SK-N-SH (cell line): ENCODE data around the gene DTX1. TPM values are rescaled to one million over a fixed set of nuclear protein-coding genes. Genes with fewer than 3 reads are reported as not detected.

Experiments used
- CTCF ChIA-PET: fragments of 300-600, 350-600 bp; formaldehyde crosslinking; extraction: SDS; loops from one replicate; lab custom pipeline; 2021; lab: Yijun Ruan, JAX
- POLR2A ChIA-PET: fragments of 350-600 bp; sonication (Branson Sonifier 250); formaldehyde crosslinking; extraction: SDS; loops from one replicate; lab custom pipeline; 2020; ENCODE audit warnings: antibody characterized with exemption, inconsistent platforms; lab: Yijun Ruan, JAX
- DNase-seq: peaks from one replicate; pipeline ENCODE4 v3.0.0; 2012
- H2AFZ ChIP-seq: fragments of 200-600 bp; sonication (generic); 2 replicates; pipeline ENCODE4 v1.8.1; 2016; ENCODE audit warnings: antibody characterized with exemption, mild to moderate bottlenecking, low read depth
- H3F3A ChIP-seq: fragments of 200-600 bp; sonication (generic); replicated peaks from 2 replicates; pipeline ENCODE3; 2016; ENCODE audit warnings: antibody characterized with exemption, mild to moderate bottlenecking; ENCODE audit not compliant: insufficient read depth
- H3K27ac ChIP-seq, 2 experiments: fragments of 200-500 bp in 1 of 2; fragments of 200-600 bp in 1 of 2; sonication (Bioruptor generic) in 1 of 2; sonication (generic), shearing (Covaris generic) in 1 of 2; 2 replicates each; pipeline versions ENCODE4 v1.5.1 to v1.6.1; 2014 to 2016; ENCODE audit warnings: low read depth in 2 of 2, inconsistent platforms in 1 of 2, low read length in 1 of 2, mild to moderate bottlenecking in 1 of 2, mixed read lengths in 1 of 2
- H3K27me3 ChIP-seq: fragments of 200-600 bp; sonication (generic), shearing (Covaris generic); 2 replicates; pipeline ENCODE4 v1.6.1; 2016; ENCODE audit warnings: mixed run types; ENCODE audit not compliant: insufficient read depth
- H3K36me3 ChIP-seq, 2 experiments: fragments of 200-500 bp in 1 of 2; fragments of 200-600 bp in 1 of 2; sonication (Bioruptor generic) in 1 of 2; sonication (generic) in 1 of 2; replicated peaks in 1 of 2; 2 replicates each; pipeline versions ENCODE3 to v1.5.1; 2014 to 2016; ENCODE audit warnings: low read length in 1 of 2, mild to moderate bottlenecking in 1 of 2; ENCODE audit not compliant: insufficient read depth in 2 of 2, control insufficient read depth in 1 of 2
- H3K4me1 ChIP-seq, 2 experiments: fragments of 200-500 bp in 1 of 2; fragments of 200-600 bp in 1 of 2; sonication (Bioruptor generic) in 1 of 2; sonication (generic), shearing (Covaris generic) in 1 of 2; 2 replicates each; pipeline versions ENCODE4 v1.5.1 to v1.6.1; 2014 to 2016; ENCODE audit warnings: low read depth in 1 of 2, low read length in 1 of 2, mixed run types in 1 of 2; ENCODE audit not compliant: insufficient read depth in 2 of 2, control insufficient read depth in 1 of 2
- H3K4me2 ChIP-seq: fragments of 200-600 bp; sonication (generic), shearing (Covaris generic); 2 replicates; pipeline ENCODE4 v1.6.1; 2017; ENCODE audit warnings: mixed run types
- H3K4me3 ChIP-seq, 2 experiments: fragments of 200-500 bp in 1 of 2; fragments of 200-600 bp in 1 of 2; sonication (Bioruptor generic) in 1 of 2; sonication (generic), shearing (Covaris generic) in 1 of 2; 2 replicates each; pipeline versions ENCODE4 v1.5.1 to v1.8.1; 2014 to 2016; ENCODE audit warnings: low read depth in 2 of 2, inconsistent platforms in 1 of 2, low read length in 1 of 2, mild to moderate bottlenecking in 1 of 2, mixed read lengths in 1 of 2, moderate library complexity in 1 of 2
- H3K79me2 ChIP-seq: fragments of 200-600 bp; sonication (generic); 2 replicates; pipeline ENCODE4 v1.8.1; 2017; ENCODE audit warnings: mild to moderate bottlenecking; ENCODE audit not compliant: insufficient read depth
- H3K9ac ChIP-seq: fragments of 200-600 bp; sonication (generic); 2 replicates; pipeline ENCODE4 v1.6.1; 2017; ENCODE audit warnings: mixed run types
- H3K9me2 ChIP-seq: fragments of 200-600 bp; sonication (generic); 2 replicates; pipeline ENCODE4 v1.6.1; 2017; ENCODE audit warnings: mixed run types
- H3K9me3 ChIP-seq: fragments of 200-600 bp; sonication (generic); 2 replicates; pipeline ENCODE4 v1.6.1; 2017; ENCODE audit warnings: mixed run types, mild to moderate bottlenecking, moderate library complexity
- H4K20me1 ChIP-seq: fragments of 200-600 bp; sonication (generic); 2 replicates; pipeline ENCODE4 v1.6.1; 2017; ENCODE audit warnings: mild to moderate bottlenecking, mixed run types; ENCODE audit not compliant: insufficient read depth
- CTCF ChIP-seq: fragments of 200-600 bp; sonication (generic); IDR thresholded peaks from 2 replicates; pipeline ENCODE4 v1.6.1; 2017; ENCODE audit warnings: antibody characterized with exemption, mild to moderate bottlenecking, moderate library complexity
- ELF1 ChIP-seq: IDR thresholded peaks from 2 replicates; pipeline ENCODE4 v1.4.0; 2012
- IRF3 ChIP-seq: fragments of 150-350 bp; IDR thresholded peaks from 2 replicates; pipeline ENCODE4 v1.6.1; 2016; ENCODE audit warnings: mild to moderate bottlenecking, low read depth, low read length
- MAX ChIP-seq: IDR thresholded peaks from 2 replicates; pipeline ENCODE4 v1.4.0; 2012; ENCODE audit warnings: low read depth
- NFIC ChIP-seq: IDR thresholded peaks from 2 replicates; pipeline ENCODE4 v1.4.0; 2012; ENCODE audit warnings: borderline replicate concordance
- RAD21 ChIP-seq: IDR thresholded peaks from 2 replicates; pipeline ENCODE4 v1.6.1; 2012; ENCODE audit warnings: mild to moderate bottlenecking, low read length
- RFX5 ChIP-seq: IDR thresholded peaks from 2 replicates; pipeline ENCODE4 v1.6.1; 2012; ENCODE audit warnings: mild to moderate bottlenecking, improper control_type of control experiment, low read length
- SIN3A ChIP-seq: IDR thresholded peaks from 2 replicates; pipeline ENCODE4 v1.6.1; 2012; ENCODE audit warnings: low read depth, mild to moderate bottlenecking, low read length, moderate library complexity, borderline replicate concordance
- SMC3 ChIP-seq: IDR thresholded peaks from 2 replicates; pipeline ENCODE4 v1.6.1; 2012; ENCODE audit warnings: low read depth, low read length, improper control_type of control experiment
- TAF1 ChIP-seq: IDR thresholded peaks from 2 replicates; pipeline ENCODE4 v1.6.1; 2012; ENCODE audit warnings: low read depth, mild to moderate bottlenecking, low read length, moderate library complexity, borderline replicate concordance
- USF2 ChIP-seq: fragments of 150-350 bp; IDR thresholded peaks from 2 replicates; pipeline ENCODE4 v1.6.1; 2017; ENCODE audit warnings: antibody characterized with exemption, low read length, low read depth, borderline replicate concordance
- WGBS: methylation state at CpG from one replicate; pipeline ENCODE4 v1.1.6; 2017; ENCODE audit warnings: low lambda C conversion rate; 5-methylcytosine and 5-hydroxymethylcytosine counted together
- polyA plus RNA-seq, 3 experiments: library from polyadenylated mRNA; depleted of rRNA; stranded (reverse); fragments of >200 nt; gene quantifications; 2 replicates each; pipeline ENCODE4 v1.2.3, GENCODE V29; 2012

The DTX1 gene
- polyA plus RNA-seq, 1 of the 3 experiments (the other 2 are of a cell fraction): 0.72 TPM

DNA sequence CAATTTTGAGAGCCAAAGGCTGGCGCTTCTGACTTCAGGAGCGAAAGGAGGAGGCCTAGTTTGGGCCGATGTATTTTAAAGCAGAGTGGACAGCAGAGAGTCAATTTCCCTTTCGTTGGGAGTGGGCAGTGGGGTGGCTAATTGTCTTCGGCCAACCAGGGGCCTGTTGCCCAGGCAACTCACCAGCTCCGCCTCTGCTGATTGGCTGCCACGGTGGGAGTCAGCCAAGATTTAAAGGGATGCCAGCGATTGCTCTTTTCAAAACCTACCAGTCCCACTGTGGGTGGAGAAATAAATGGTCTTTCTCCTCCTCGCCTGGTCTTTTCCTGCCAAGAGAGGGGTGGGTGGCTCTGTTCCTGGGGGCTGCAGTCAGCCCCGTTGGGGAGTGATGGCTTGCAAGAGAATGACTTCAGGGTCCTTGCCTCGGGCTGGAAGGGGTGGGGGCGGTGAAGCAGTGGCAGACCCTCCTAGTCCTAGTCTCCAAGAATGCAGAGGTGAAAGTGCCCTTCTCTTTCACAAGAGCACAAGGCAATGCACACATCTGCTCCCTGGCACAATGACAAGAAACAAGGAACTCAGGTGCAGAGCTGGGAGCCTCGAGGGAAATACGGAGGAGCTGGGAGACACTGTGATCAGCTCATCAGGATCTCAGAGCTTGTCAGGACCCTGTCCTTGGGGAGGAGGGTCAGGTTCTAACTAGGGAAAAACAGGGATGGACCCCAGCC is 41.3 kb downstream of the DTX1 start:
- TF ChIP-seq ELF1 (no peak), RFX5 (peak; percentile 93), IRF3 (peak; percentile 24; the same call in 1 of the 2 replicates)
- H3K9me3 ChIP-seq: no peaks in the 10 kb centered on the region
- no peaks in the 10 kb centered on the region for H4K20me1 ChIP-seq
- DNase-seq: peak; percentile 93
- POLR2A ChIA-PET: interaction anchor here (1.0 kb wide), 1 partner anchor 77 kb away, joined by 4 read pairs; no protein-coding TSS in a partner anchor
- peak overlapping the region; percentile 2 to 5; a peak in 1 of 4 replicates for H3K4me3 ChIP-seq
- H3K27ac ChIP-seq: peak overlapping the region in 1 of 2 experiments; percentile 71; a peak in 2 of 4 replicates
- no peak overlapping the region for H2AFZ ChIP-seq
- peaks cover 0 to 14% of the 10 kb centered on the region in 2 experiments; a peak in 1 of 4 replicates for H3K4me1 ChIP-seq
- no peaks in the 10 kb centered on the region for H3F3A ChIP-seq
- H3K36me3 ChIP-seq: no peaks in the 10 kb centered on the region
- no peaks in the 10 kb centered on the region for H3K27me3 ChIP-seq
- H3K79me2 ChIP-seq: no peaks in the 10 kb centered on the region
- H3K9ac ChIP-seq: no peak overlapping the region
- H3K4me2 ChIP-seq: no peak overlapping the region
- CTCF ChIA-PET: interaction anchor here (0.7 to 5.3 kb wide), 32 partner anchors 9 to 349 kb away, joined by 3 to 38 read pairs (median 6); partner anchors contain the start of gene RASAL1
- 41% methylated on average over 12 of the region's 14 CpGs for WGBS
- no peaks in the 10 kb centered on the region for H3K9me2 ChIP-seq

DNA sequence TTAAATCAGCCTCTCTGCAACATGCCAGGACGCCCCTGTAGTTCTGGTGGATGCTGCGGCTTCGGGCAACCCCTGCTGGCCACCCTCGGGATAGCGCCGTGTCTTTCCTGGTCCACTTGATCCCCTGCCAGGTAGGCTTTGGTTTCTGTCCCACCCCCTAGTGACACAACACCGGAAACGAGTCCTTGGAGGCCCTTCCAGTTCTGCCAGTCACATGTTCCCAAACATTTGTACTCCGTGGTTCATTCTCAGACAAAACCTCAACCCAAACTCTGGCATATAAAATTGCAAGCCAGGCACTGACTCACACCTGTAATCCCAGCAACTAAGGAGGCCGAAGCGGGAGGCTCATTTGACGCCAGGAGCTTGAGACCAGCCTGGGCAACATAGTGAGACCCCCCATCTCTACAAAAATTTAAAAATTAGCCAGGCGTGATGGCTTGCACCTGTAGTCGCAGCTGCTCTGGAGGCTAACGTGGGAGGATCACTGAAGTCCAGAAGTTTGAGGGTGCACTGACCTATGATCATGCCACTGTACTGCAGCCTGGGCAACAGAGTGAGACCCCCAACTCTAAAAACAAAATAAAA is 42.0 kb downstream of the DTX1 start:
- TF ChIP-seq USF2 (no peak), SMC3 (peak; percentile 62), RAD21 (peak; percentile 80), TAF1 (no peak), NFIC (peak; percentile 35), SIN3A (no peak), CTCF (peak; percentile 77), MAX (peak; percentile 55; the same call in 1 of the 2 replicates)
- Histone ChIP-seq H3K4me1 (peaks cover 0 to 14% of the 10 kb centered on the region in 2 experiments; a peak in 1 of 4 replicates), H4K20me1 (no peaks in the 10 kb centered on the region), H3K27ac (peak overlapping the region in 1 of 2 experiments; percentile 71; a peak in 1 of 4 replicates), H3K9me3 (no peaks in the 10 kb centered on the region), H3K27me3 (no peaks in the 10 kb centered on the region), H3K4me3 (peak overlapping the region in 1 of 2 experiments; percentile 5; a peak in 1 of 4 replicates), H3K4me2 (no peak overlapping the region), H3K36me3 (no peaks in the 10 kb centered on the region), H3K9me2 (no peaks in the 10 kb centered on the region), H3F3A (no peaks in the 10 kb centered on the region), H2AFZ (no peak overlapping the region), H3K9ac (no peak overlapping the region), H3K79me2 (no peaks in the 10 kb centered on the region)
- ChIA-PET POLR2A (interaction anchor here (1.0 kb wide), 1 partner anchor 76 kb away, joined by 4 read pairs; no protein-coding TSS in a partner anchor), CTCF (interaction anchor here (0.6 to 5.3 kb wide), 37 partner anchors 9 to 640 kb away, joined by 3 to 38 read pairs (median 6); partner anchors contain the start of gene RASAL1)
- DNase-seq: peak; percentile 92
- WGBS: 60% methylated on average over 9 of the region's 15 CpGs
